SK-N-SH (cell line): ENCODE measurements around the gene PLOD2.

ENCODE experiments used
- EP300 ChIP-seq, 2 experiments: IDR thresholded peaks; 2 replicates each; pipeline versions ENCODE4 v1.4.0 to v1.6.1; 2012; ENCODE audit warnings: borderline replicate concordance in 1 of 2, low read depth in 1 of 2, low read length in 1 of 2
- MXI1 ChIP-seq: IDR thresholded peaks from 2 replicates; pipeline ENCODE4 v1.6.1; 2012; ENCODE audit warnings: mild to moderate bottlenecking, low read depth, low read length, improper control_type of control experiment
- POLR2AphosphoS5 ChIP-seq: IDR thresholded peaks from 2 replicates; pipeline ENCODE4 v1.6.1; 2012; ENCODE audit warnings: low read depth, low read length
- TF ChIP-seq, protein P1 (sequence below): fragments of 200-600 bp; sonication (generic); IDR thresholded peaks from 2 replicates; pipeline ENCODE4 v1.6.1; 2017; ENCODE audit warnings: antibody characterized with exemption, mild to moderate bottlenecking, moderate library complexity
- TF ChIP-seq, protein P2 (sequence below): fragments of 150-350 bp; IDR thresholded peaks from 2 replicates; pipeline ENCODE4 v1.6.1; 2016; ENCODE audit warnings: mild to moderate bottlenecking, low read depth, low read length
- TF ChIP-seq, protein P3 (sequence below): IDR thresholded peaks from 2 replicates; pipeline ENCODE4 v1.4.0; 2012; ENCODE audit warnings: low read depth, borderline replicate concordance

DNA sequence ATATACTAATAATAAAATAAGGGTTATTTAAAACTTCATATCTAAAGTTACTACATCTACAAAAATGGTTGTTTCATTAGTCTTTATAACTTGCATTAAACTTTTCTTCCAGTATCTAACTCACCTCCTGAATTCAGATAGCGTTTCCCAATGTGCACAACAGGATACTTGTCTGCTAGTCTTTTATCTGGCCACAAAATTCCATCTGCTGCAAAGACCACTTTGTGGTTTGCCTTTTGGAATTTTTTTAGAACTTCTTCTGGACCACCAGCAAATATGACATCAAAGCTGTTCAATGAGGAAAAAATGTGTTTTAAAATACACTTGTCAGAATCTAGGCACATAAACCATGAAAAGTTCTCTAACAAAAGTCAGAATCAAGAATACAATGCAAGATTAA, 50.8 kb downstream of the PLOD2 start:
- TF ChIP-seq MXI1 (no peak), POLR2AphosphoS5 (no peak), EP300 (IDR thresholded peaks at IDR 0.05; ENCODE audit: borderline replicate concordance in 1 of 2, low read depth in 1 of 2, low read length in 1 of 2) (no peak)
- TF ChIP-seq, protein P1, sequence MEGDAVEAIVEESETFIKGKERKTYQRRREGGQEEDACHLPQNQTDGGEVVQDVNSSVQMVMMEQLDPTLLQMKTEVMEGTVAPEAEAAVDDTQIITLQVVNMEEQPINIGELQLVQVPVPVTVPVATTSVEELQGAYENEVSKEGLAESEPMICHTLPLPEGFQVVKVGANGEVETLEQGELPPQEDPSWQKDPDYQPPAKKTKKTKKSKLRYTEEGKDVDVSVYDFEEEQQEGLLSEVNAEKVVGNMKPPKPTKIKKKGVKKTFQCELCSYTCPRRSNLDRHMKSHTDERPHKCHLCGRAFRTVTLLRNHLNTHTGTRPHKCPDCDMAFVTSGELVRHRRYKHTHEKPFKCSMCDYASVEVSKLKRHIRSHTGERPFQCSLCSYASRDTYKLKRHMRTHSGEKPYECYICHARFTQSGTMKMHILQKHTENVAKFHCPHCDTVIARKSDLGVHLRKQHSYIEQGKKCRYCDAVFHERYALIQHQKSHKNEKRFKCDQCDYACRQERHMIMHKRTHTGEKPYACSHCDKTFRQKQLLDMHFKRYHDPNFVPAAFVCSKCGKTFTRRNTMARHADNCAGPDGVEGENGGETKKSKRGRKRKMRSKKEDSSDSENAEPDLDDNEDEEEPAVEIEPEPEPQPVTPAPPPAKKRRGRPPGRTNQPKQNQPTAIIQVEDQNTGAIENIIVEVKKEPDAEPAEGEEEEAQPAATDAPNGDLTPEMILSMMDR, result no peak
- TF ChIP-seq, protein P2, sequence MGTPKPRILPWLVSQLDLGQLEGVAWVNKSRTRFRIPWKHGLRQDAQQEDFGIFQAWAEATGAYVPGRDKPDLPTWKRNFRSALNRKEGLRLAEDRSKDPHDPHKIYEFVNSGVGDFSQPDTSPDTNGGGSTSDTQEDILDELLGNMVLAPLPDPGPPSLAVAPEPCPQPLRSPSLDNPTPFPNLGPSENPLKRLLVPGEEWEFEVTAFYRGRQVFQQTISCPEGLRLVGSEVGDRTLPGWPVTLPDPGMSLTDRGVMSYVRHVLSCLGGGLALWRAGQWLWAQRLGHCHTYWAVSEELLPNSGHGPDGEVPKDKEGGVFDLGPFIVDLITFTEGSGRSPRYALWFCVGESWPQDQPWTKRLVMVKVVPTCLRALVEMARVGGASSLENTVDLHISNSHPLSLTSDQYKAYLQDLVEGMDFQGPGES, result no peak
- TF ChIP-seq, protein P3, sequence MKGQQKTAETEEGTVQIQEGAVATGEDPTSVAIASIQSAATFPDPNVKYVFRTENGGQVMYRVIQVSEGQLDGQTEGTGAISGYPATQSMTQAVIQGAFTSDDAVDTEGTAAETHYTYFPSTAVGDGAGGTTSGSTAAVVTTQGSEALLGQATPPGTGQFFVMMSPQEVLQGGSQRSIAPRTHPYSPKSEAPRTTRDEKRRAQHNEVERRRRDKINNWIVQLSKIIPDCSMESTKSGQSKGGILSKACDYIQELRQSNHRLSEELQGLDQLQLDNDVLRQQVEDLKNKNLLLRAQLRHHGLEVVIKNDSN, result no peak
